GM12874 (cell line): ENCODE data around the gene NT5C3A.

Experiments used
- CTCF ChIP-seq: IDR thresholded peaks from 2 replicates; pipeline ENCODE4 v1.5.1; 2011; ENCODE audit warnings: low read depth, mild to moderate bottlenecking, control low read depth, low read length, moderate library complexity; ENCODE audit not compliant: insufficient read depth

Gene NT5C3A

GRCh38 chr7:33087356-33087755 is 24.8 kb upstream of the NT5C3A start:
- TF ChIP-seq CTCF = no peak

GRCh38 chr7:33079763-33080690 is 17.5 kb upstream of the NT5C3A start:
- TF ChIP-seq CTCF = no peak

- TF ChIP-seq CTCF = no peak
Measured at GRCh38 chr7:33079096-33079495, 16.5 kb upstream of the NT5C3A start.

- no peak for TF ChIP-seq CTCF
Measured at GRCh38 chr7:33076737-33077136, 14.2 kb upstream of the NT5C3A start.

- TF ChIP-seq CTCF = no peak
Measured at GRCh38 chr7:33075818-33076518, 13.4 kb upstream of the NT5C3A start.

GRCh38 chr7:33073243-33073642 is 10.7 kb upstream of the NT5C3A start:
- no peak for TF ChIP-seq CTCF

GRCh38 chr7:33072471-33072870 is 9.9 kb upstream of the NT5C3A start:
- no peak for TF ChIP-seq CTCF
